GM18519 (cell line): ENCODE data around the gene CCL4.
"Not testable (repeated sequence)": the region's sequence is repeated elsewhere in the genome, so short reads cannot be mapped to it uniquely, and the experiment has no call there.

Experiments
- ATAC-seq: cut with Tn5 transposase; IDR thresholded peaks from one replicate; pipeline ENCODE4 v1.9.1; 2021; ENCODE audit warnings: mild to moderate bottlenecking, moderate library complexity; ENCODE audit not compliant: unreplicated experiment, low FRiP score

Gene CCL4

GRCh38 chr17:36114971-36115648 is 11.5 kb downstream of the CCL4 start:
- ATAC-seq, result not testable (repeated sequence)

GRCh38 chr17:36115649-36115977 is 12.0 kb downstream of the CCL4 start:
- not testable (repeated sequence) for ATAC-seq

GRCh38 chr17:36117505-36118382 is 14.1 kb downstream of the CCL4 start:
- ATAC-seq, result no peak

GRCh38 chr17:36118477-36119353 is 15.1 kb downstream of the CCL4 start:
- ATAC-seq, result no peak

GRCh38 chr17:36120221-36120620 is 16.6 kb downstream of the CCL4 start:
- no peak for ATAC-seq

- not testable (repeated sequence) for ATAC-seq
Measured at GRCh38 chr17:36121099-36121498, 17.5 kb downstream of the CCL4 start.

GRCh38 chr17:36123431-36123830 is 19.8 kb downstream of the CCL4 start:
- ATAC-seq, result no peak

- ATAC-seq, result no peak
Measured at GRCh38 chr17:36124879-36125824, 21.5 kb downstream of the CCL4 start.

- ATAC-seq, result no peak
Measured at GRCh38 chr17:36127199-36127893, 23.7 kb downstream of the CCL4 start.

- ATAC-seq, result no peak
Measured at GRCh38 chr17:36127911-36128310, 24.3 kb downstream of the CCL4 start.

GRCh38 chr17:36128411-36128978 is 24.9 kb downstream of the CCL4 start:
- ATAC-seq, result no peak

- no peak for ATAC-seq
Measured at GRCh38 chr17:36129616-36130015, 26.0 kb downstream of the CCL4 start.

- ATAC-seq, result no peak
Measured at GRCh38 chr17:36130346-36130745, 26.7 kb downstream of the CCL4 start.

- ATAC-seq, result no peak
Measured at GRCh38 chr17:36131421-36131820, 27.8 kb downstream of the CCL4 start.

- ATAC-seq, result no peak
Measured at GRCh38 chr17:36131931-36132330, 28.3 kb downstream of the CCL4 start.

GRCh38 chr17:36132421-36132831 is 28.8 kb downstream of the CCL4 start:
- ATAC-seq, result no peak

- no peak for ATAC-seq
Measured at GRCh38 chr17:36133602-36134236, 30.1 kb downstream of the CCL4 start.

- no peak for ATAC-seq
Measured at GRCh38 chr17:36135465-36135864, 31.8 kb downstream of the CCL4 start.
